HUDEP-2 (cell line): ENCODE data around the gene SCARF2.
"Not testable (repeated sequence)": the region's sequence is repeated elsewhere in the genome, so short reads cannot be mapped to it uniquely, and the experiment has no call there.

Experiments
- DNase-seq, 76 experiments: peaks; one replicate each; lab custom pipeline; 2025; ENCODE audit not compliant: unreplicated experiment in 76 of 76; lab: John Stamatoyannopoulos, UW

SCARF2 gene

GRCh38 chr22:20415241-20415640 is 22.4 kb downstream of the SCARF2 start:
- not testable (repeated sequence) for DNase-seq

- DNase-seq: no peak
Measured at GRCh38 chr22:20414450-20414849, 23.2 kb downstream of the SCARF2 start.

- no peak for DNase-seq
Measured at GRCh38 chr22:20414059-20414440, 23.6 kb downstream of the SCARF2 start.

GRCh38 chr22:20413217-20414058 is 24.2 kb downstream of the SCARF2 start:
- DNase-seq: no peak

DNA sequence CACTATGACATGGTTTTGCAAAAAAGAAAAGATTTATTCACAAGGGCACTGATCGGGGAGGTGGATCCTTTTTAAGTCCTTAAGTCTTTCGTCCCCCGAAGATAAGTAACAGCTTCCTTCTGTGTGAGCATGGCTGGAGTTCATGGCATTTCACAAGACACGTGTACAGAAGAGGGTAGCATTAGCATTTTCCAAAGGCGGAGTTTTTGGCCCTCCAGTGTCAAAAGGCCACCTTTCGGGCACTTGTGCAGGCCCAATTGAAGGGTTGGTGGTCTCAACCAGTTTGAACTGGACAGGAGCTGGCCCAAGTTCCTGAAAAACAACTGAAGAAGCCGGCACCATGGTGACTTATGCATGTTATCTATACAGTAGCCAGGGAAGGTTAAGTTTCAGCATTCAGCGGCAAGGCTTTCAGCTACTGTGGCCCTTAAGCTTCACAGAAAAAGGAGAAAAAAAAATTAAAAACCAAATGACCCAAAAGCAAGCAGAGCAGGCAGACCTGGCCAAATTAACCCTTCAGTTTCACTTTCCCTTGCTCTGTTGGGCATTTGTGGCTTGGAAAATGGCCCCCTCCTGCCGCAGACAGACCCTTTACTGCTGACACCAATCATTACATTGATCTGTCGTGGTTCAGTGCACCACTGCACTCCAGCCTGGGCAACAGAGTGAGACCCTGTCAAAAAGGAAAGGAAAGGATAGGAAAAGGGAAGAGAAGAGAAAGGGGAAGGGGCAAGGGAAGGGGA is 25.0 kb downstream of the SCARF2 start:
- DNase-seq: no peak

- not testable (repeated sequence) for DNase-seq
Measured at GRCh38 chr22:20409385-20409784, 28.2 kb downstream of the SCARF2 start.

GRCh38 chr22:20408891-20409290 is 28.7 kb downstream of the SCARF2 start:
- DNase-seq: no peak

DNA sequence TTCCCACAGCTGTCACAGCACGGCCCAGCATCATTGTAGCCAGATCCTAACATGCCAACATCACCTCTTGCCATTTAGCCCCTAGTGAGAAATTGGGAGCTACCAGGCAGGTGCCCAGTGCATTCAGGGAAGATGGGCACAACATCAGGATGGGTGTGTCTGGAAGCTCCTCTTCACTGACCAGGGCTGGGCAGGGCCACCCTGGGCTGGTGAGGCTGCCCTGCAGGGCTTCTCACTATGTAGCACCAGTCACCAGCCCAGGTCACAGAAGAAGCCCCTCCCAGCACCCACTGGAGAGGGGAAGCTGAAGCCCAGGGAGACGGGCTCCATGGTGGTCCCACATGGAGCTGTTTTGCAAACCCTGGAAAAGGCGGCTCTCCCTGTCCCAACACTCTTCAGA is 29.8 kb downstream of the SCARF2 start:
- DNase-seq: no peak

DNA sequence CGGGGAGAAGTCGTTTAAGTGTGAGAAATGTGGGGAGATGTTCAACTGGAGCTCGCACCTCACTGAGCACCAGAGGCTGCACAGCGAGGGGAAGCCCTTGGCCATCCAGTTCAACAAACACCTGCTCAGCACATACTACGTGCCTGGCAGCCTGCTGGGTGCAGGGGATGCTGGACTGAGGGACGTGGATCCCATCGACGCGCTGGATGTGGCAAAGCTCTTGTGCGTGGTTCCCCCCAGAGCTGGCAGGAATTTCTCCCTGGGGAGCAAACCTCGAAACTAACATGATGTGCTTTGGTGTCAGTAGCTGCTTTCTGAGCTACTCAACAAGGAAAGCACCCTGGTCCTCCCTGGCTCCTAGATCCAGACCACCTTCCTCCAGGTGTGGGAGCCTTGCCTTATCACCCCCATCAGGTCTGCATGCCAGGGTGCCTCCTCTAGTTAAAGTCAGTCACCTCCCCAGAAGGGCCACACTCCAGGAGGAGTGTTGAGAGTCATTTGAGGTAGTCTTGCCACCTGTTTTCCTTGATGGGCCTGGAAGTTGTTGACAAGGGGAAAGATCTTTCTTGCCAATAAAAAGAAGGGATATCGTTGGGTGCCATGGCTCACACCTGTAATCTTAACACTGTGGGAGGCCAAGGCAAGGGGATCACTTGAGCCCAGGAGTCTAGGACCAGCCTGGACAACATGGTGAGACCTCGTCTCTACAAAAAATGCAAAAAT is 30.8 kb downstream of the SCARF2 start:
- DNase-seq: no peak

- no peak for DNase-seq
Measured at GRCh38 chr22:20405931-20406685, 31.5 kb downstream of the SCARF2 start.

DNA sequence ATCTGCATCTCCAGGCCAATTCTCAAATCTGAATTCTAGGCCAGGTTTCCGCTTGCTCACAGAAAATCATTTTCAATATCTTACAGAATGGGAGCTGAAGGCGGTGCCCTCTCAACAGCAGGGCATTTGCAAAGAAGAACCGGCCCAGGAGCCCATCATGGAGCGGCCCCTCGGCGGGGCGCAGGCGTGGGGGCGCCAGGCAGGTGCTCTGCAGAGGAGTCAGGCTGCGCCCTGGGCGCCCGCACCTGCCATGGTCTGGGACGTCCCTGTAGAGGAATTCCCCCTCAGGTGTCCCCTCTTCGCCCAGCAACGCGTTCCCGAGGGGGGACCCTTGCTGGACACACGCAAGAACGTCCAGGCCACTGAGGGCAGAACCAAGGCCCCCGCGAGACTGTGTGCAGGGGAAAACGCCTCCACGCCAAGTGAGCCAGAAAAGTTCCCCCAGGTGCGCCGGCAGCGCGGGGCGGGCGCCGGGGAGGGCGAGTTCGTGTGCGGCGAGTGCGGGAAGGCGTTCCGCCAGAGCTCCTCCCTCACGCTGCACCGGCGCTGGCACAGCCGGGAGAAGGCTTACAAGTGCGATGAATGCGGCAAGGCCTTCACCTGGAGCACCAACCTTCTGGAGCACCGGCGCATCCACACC is 32.2 kb downstream of the SCARF2 start:
- DNase-seq: no peak

DNA sequence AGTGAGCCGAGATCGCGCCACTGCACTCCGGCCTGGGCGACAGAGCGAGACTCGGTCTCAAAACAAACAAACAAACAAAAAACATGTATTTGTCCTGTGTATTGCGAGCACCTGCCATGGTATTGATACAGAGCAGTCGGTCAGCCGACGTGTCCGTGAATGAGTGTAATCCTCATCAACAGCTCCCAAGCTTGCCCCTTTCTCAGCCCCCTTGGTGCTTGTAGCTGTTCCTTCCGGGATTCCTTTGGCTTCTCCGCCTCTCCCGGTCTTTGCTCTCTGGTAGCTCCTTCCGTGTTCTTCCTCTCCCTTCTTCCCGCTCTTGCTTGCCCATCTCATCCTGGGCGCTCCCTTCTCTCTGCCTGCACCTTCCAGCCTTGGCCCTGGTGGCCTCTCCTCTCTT is 32.7 kb downstream of the SCARF2 start:
- DNase-seq: no peak

DNA sequence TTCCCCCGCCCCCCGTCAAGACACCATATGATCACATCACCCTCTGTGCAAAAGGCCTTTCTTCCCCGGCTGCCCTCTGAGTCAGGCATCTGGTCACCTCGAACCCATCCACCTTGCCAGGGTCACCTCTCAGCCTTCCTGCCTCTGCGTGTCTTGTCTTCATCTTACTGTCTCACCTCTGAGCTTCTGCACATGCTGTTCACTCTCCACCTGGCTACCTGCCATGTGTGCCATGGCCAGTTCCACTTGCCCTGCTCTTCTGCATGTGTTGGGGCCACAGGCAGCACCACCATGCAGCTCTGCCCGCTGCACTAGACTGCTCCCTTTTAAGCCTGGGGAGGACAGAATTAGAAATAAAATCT is 33.9 kb downstream of the SCARF2 start:
- no peak for DNase-seq

- no peak for DNase-seq
Measured at GRCh38 chr22:20402960-20403778, 34.5 kb downstream of the SCARF2 start.

DNA sequence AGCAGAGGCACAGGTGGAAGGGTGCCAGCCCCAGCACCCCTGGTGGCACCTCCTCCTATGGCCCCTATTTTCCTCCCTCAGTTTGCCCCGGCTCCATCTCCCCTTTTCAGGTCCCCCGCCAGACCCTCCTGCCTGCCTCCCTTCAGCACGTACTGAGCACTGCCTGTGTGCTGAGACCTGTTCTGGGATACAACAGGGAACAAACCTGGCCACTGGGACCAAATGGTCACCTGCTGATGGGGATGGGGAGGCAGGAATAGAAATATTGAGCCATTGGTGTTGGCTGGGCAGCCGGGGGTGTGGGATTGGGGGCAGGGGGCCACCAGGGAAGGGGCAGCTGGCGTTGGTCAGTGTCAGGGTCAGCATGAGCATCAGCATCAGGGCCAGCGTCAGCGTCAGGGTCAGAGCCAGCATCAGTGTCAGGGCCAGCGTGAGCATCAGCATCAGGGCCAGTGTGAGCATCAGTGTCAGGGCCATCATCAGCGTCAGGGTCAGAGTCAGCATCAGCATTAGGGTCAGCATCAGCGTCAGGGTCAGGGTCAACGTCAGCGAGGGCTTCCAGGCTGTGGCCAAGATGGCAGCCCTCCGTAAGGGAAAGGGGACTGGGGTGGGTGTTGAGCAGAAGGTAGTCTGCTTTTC is 36.1 kb downstream of the SCARF2 start:
- DNase-seq: no peak

DNA sequence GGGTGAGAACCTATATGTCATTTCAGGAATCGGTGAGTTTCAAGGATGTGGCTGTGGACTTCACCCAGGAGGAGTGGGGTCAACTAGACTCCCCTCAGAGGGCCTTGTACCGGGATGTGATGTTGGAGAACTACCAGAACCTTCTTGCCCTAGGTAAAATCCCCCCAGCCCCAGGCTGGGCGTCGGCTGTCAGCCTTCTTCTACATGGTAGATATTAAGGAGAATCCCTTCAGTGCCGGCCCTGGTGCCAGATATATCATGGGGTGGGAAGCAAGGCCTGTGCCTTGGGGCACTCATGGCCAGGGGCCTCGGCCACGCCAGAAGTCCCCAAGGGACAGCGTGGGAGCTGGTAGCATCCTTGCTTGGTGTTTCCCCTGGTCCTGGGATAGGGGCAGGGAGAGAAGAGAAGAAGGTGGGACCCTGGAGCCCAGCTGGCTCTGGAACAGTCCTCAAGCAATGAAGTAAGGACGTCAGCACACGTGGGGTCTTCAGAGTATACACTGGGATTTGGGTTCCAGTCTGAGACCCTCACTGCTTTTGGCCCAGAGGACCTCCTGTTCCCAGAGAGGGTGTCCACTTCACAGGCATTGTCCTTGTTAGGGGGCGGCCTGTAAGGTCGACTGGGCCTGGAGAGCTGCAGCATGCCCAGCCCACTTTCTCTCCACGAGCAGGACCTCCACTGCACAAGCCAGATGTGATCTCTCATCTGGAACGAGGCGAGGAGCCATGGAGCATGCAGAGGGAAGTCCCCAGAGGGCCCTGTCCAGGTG is 36.8 kb downstream of the SCARF2 start:
- no peak for DNase-seq

- DNase-seq: no peak
Measured at GRCh38 chr22:20399866-20400605, 37.6 kb downstream of the SCARF2 start.

DNA sequence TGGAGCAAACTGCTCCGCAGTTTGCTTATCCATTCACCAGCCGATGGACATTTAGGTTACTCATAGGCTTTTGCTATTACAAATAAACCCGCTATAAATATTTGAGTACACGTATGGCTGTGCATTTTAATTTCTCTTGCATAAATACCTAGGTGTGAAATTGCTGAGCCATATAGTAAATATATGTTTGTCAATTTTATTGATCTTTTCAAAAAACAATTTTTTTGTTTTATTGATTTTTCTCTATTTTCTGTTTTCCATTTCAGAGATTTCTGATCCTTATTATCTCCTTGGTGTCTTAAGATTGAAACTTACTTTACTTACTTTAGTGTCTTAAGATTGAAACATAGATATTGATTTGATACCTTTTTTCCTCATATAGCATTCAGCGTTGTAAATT is 39.2 kb downstream of the SCARF2 start:
- DNase-seq: no peak
